GM12865 (cell line): ENCODE results near the gene SCAF4.
"Not testable (repeated sequence)": the region's sequence is repeated elsewhere in the genome, so short reads cannot be mapped to it uniquely, and the experiment has no call there.

Experiments used
- DNase-seq: peaks from one replicate; pipeline ENCODE4 v3.0.0; 2010; ENCODE audit warnings: low read depth
- H3K4me3 ChIP-seq: 2 replicates; pipeline ENCODE4 v1.5.1; 2011; ENCODE audit warnings: mild to moderate bottlenecking, low read depth, low read length, control low read depth
- TF ChIP-seq, protein P1 (sequence below): IDR thresholded peaks from 2 replicates; pipeline ENCODE4 v1.5.1; 2011; ENCODE audit warnings: low read length, control low read depth, low read depth, inconsistent platforms; ENCODE audit not compliant: insufficient read depth; ENCODE audit errors: missing control alignments

The SCAF4 gene

DNA sequence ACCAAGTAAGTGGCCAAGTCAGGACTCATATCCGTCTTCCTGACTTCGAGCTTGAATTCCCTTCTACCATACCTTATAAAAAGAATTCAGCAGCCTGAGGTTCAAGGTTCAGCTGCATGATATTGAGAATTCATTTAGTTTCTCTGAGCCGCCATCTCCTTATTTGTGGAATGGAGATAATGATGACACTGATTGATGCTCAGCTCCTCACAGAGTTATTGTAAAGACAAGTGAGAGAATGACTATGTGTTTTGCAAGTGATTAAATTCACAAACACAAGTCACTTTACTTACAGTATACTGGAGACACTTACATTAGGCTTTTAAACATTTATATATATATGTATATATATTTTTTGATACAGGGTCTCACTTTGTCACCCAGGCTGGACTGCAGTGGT is 39.8 kb upstream of the SCAF4 start:
- H3K4me3 ChIP-seq: no peak overlapping the region
- DNase-seq: no peak
- TF ChIP-seq, protein P1, sequence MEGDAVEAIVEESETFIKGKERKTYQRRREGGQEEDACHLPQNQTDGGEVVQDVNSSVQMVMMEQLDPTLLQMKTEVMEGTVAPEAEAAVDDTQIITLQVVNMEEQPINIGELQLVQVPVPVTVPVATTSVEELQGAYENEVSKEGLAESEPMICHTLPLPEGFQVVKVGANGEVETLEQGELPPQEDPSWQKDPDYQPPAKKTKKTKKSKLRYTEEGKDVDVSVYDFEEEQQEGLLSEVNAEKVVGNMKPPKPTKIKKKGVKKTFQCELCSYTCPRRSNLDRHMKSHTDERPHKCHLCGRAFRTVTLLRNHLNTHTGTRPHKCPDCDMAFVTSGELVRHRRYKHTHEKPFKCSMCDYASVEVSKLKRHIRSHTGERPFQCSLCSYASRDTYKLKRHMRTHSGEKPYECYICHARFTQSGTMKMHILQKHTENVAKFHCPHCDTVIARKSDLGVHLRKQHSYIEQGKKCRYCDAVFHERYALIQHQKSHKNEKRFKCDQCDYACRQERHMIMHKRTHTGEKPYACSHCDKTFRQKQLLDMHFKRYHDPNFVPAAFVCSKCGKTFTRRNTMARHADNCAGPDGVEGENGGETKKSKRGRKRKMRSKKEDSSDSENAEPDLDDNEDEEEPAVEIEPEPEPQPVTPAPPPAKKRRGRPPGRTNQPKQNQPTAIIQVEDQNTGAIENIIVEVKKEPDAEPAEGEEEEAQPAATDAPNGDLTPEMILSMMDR: no peak

GRCh38 chr21:31768710-31769109 is 36.8 kb upstream of the SCAF4 start:
- TF ChIP-seq, protein P1: no peak
- no peak overlapping the region for H3K4me3 ChIP-seq
- DNase-seq: no peak

- TF ChIP-seq, protein P1: no peak
- no peak for DNase-seq
Measured at GRCh38 chr21:31766899-31767298, 35.0 kb upstream of the SCAF4 start.

GRCh38 chr21:31765850-31766249 is 33.9 kb upstream of the SCAF4 start:
- not testable (repeated sequence) for H3K4me3 ChIP-seq, DNase-seq

More at GRCh38 chr21:31766899-31767298, 35.0 kb upstream of the SCAF4 start:
- no peak overlapping the region for H3K4me3 ChIP-seq

DNA sequence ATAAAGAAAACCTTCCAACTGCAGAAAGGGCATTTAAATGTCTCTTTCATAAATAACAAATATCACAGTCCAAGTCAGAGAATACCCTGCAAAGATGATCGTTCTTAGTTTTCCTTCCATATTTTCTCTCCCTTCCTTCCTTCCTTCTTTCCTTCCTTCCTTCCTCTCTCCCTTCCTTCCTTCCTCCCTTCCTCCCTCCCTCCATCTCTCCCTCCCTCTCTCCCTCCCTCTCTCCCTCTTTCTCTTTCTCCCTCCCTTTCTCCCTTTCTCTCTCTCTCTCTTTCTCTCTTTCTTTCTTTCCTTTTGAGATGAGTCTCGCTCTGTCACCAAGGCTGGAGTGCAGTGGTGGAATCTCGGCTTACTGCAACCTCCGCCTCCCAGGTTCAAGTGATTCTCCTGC is 29.0 kb upstream of the SCAF4 start:
- no peak overlapping the region for H3K4me3 ChIP-seq
- no peak for DNase-seq
- TF ChIP-seq, protein P1: no peak

- DNase-seq: no peak
- TF ChIP-seq, protein P1: no peak
Measured at GRCh38 chr21:31756787-31757186, 24.9 kb upstream of the SCAF4 start.

GRCh38 chr21:31755027-31755426 is 23.1 kb upstream of the SCAF4 start:
- DNase-seq: no peak
- TF ChIP-seq, protein P1: no peak
- H3K4me3 ChIP-seq: no peak overlapping the region

More at GRCh38 chr21:31756787-31757186, 24.9 kb upstream of the SCAF4 start:
- no peak overlapping the region for H3K4me3 ChIP-seq

GRCh38 chr21:31754708-31754960 is 22.7 kb upstream of the SCAF4 start:
- no peak overlapping the region for H3K4me3 ChIP-seq
- TF ChIP-seq, protein P1: no peak
- no peak for DNase-seq
